SHP77 treated with DMSO at 0.1 percent for 48 hours (cell line): ENCODE results near the gene OTOP3.

Experiments
- DNase-seq: peaks from one replicate; lab custom pipeline; 2025; lab: John Stamatoyannopoulos, UW

OTOP3 gene

GRCh38 chr17:74939534-74939933 is 3.8 kb downstream of the OTOP3 start:
- no peak for DNase-seq

GRCh38 chr17:74941128-74941725 is 5.5 kb downstream of the OTOP3 start:
- DNase-seq = no peak

GRCh38 chr17:74943808-74944522 is 8.3 kb downstream of the OTOP3 start:
- DNase-seq = no peak

GRCh38 chr17:74945543-74945942 is 9.8 kb downstream of the OTOP3 start:
- DNase-seq = no peak

GRCh38 chr17:74946641-74947040 is 10.9 kb downstream of the OTOP3 start:
- no peak for DNase-seq

- no peak for DNase-seq
These were observed 11.5 kb downstream of the OTOP3 start for GRCh38 chr17:74947041-74947754.

- no peak for DNase-seq
These were observed 13.9 kb downstream of the OTOP3 start for GRCh38 chr17:74949455-74950115.

GRCh38 chr17:74950207-74950606 is 14.5 kb downstream of the OTOP3 start:
- no peak for DNase-seq

- no peak for DNase-seq
These were observed 15.4 kb downstream of the OTOP3 start for GRCh38 chr17:74951065-74951464.

- DNase-seq = no peak
These were observed 16.2 kb downstream of the OTOP3 start for GRCh38 chr17:74951680-74952421.

GRCh38 chr17:74952431-74953133 is 16.9 kb downstream of the OTOP3 start:
- DNase-seq = no peak

GRCh38 chr17:74953134-74953687 is 17.5 kb downstream of the OTOP3 start:
- DNase-seq = no peak

GRCh38 chr17:74954115-74954514 is 18.4 kb downstream of the OTOP3 start:
- DNase-seq = no peak

- no peak for DNase-seq
These were observed 19.1 kb downstream of the OTOP3 start for GRCh38 chr17:74954665-74955421.

GRCh38 chr17:74956093-74956492 is 20.4 kb downstream of the OTOP3 start:
- no peak for DNase-seq

- peak; percentile 27 for DNase-seq
These were observed 22.4 kb downstream of the OTOP3 start for GRCh38 chr17:74957935-74958740.

- no peak for DNase-seq
These were observed 24.3 kb downstream of the OTOP3 start for GRCh38 chr17:74959826-74960515.

GRCh38 chr17:74960570-74961342 is 25.1 kb downstream of the OTOP3 start:
- no peak for DNase-seq
